Brain microvascular endothelial cell (primary cell): ENCODE measurements around the gene RAPGEF2.

Experiments
- DNase-seq: peaks from one replicate; pipeline ENCODE4 v3.0.0-alpha.2; 2020
- H3K27ac ChIP-seq: fragments of 250-450 bp; sonication (Bioruptor Pico); 2 replicates; pipeline ENCODE4 v1.5.1; 2020; ENCODE audit warnings: mild to moderate bottlenecking, moderate library complexity
- H3K27me3 ChIP-seq: fragments of 250-450 bp; sonication (Bioruptor Pico); replicated peaks from 2 replicates; pipeline ENCODE4 v1.5.1; 2020; ENCODE audit warnings: mild to moderate bottlenecking
- H3K36me3 ChIP-seq: fragments of 250-450 bp; sonication (Bioruptor Pico); replicated peaks from 2 replicates; pipeline ENCODE4 v1.5.1; 2020; ENCODE audit warnings: mild to moderate bottlenecking
- H3K4me3 ChIP-seq: 2 replicates; pipeline ENCODE4 v1.5.1; 2011; ENCODE audit warnings: low read depth, mild to moderate bottlenecking, control low read depth, low read length, moderate library complexity
- CTCF ChIP-seq: IDR thresholded peaks from 2 replicates; pipeline ENCODE4 v1.5.1; 2011; ENCODE audit warnings: low read depth, mild to moderate bottlenecking, moderate library complexity, low read length, control low read depth, inconsistent platforms; ENCODE audit errors: missing control alignments
- in situ Hi-C: cut with HindIII; loops from 2 replicates; pipeline ENCODE4 v1.10.0; 2017; ENCODE audit warnings: low sequenced_read_pairs, low pct_ligation_motif_present

The RAPGEF2 gene

GRCh38 chr4:159284733-159285132 lies 181.9 kb downstream of the RAPGEF2 start:
- Histone ChIP-seq H3K27ac (no peak overlapping the region), H3K27me3 (no peaks in the 10 kb centered on the region), H3K4me3 (no peak overlapping the region), H3K36me3 (no peaks in the 10 kb centered on the region)
- no peak for DNase-seq
- no peak for TF ChIP-seq CTCF
- in situ Hi-C loops: no loop called here

GRCh38 chr4:159287767-159288166 lies 184.9 kb downstream of the RAPGEF2 start:
- no peaks in the 10 kb centered on the region for H3K27me3 ChIP-seq
- no peaks in the 10 kb centered on the region for H3K36me3 ChIP-seq
- no peak for TF ChIP-seq CTCF
- in situ Hi-C loops: no loop called here
- no peak for DNase-seq
- no peak overlapping the region for H3K27ac ChIP-seq
- H3K4me3 ChIP-seq: no peak overlapping the region

- Histone ChIP-seq H3K27ac (no peak overlapping the region), H3K36me3 (no peaks in the 10 kb centered on the region), H3K27me3 (no peaks in the 10 kb centered on the region), H3K4me3 (no peak overlapping the region)
- TF ChIP-seq CTCF: no peak
- in situ Hi-C loops: no loop called here
- no peak for DNase-seq
Observed at GRCh38 chr4:159289682-159290081, 186.8 kb downstream of the RAPGEF2 start.

DNA sequence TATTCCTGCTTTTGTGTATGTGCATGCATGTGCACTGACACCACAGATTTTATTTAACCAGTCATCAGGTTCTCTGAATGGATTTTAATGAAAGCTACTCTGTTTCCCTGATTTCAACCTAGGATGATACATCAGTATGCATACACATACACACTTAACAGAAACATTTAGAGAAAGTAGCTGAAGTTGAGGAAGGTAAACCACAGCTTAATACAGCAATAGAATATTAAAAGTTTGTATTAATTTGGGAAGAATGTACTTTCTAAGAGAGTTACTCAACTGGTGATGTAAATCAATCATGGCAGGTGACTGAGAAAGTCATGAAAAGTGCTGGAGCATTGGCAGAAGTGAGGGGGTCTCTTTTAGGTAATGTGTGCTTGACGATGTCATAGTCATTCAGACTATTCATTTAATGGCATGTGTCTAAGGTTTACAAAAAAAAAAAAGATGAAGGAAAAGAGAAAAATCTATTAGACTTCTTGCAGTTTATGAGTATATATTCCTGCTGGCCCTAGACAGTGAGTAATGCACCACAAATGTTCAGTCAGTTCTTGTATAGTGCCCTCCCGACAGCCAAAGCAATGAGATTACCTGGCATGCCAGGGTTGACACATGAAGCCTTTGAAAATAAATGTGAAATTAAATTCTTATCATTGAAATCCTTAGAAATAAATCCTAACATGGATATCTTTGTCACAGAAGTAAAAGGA lies 187.6 kb downstream of the RAPGEF2 start:
- H3K4me3 ChIP-seq: no peak overlapping the region
- H3K36me3 ChIP-seq: no peaks in the 10 kb centered on the region
- H3K27me3 ChIP-seq: no peaks in the 10 kb centered on the region
- no peak for TF ChIP-seq CTCF
- DNase-seq: peak; percentile 59
- in situ Hi-C loops: no loop called here
- no peak overlapping the region for H3K27ac ChIP-seq

- no peaks in the 10 kb centered on the region for H3K36me3 ChIP-seq
- no peaks in the 10 kb centered on the region for H3K27me3 ChIP-seq
- H3K4me3 ChIP-seq: no peak overlapping the region
- DNase-seq: no peak
- in situ Hi-C loops: no loop called here
- H3K27ac ChIP-seq: no peak overlapping the region
- TF ChIP-seq CTCF: no peak
Observed at GRCh38 chr4:159291176-159291575, 188.3 kb downstream of the RAPGEF2 start.
